Stimulated activated naive CD8-positive, alpha-beta T cell treated with anti-CD3 and anti-CD28 coated beads, Interleukin-15, Interleukin-2, amounts not matched to agents 100 U/mL and 50 U/mL, for 24 hours (primary cell): ENCODE data around the gene PLXNA2.

Source experiments
- ATAC-seq: fragments of 150-1000 bp; cut with Tn5 transposase; one replicate; pipeline ENCODE4 v1.10.0; 2021
- DNase-seq: peaks from one replicate; pipeline ENCODE4 v3.0.0; 2021

PLXNA2 gene

DNA sequence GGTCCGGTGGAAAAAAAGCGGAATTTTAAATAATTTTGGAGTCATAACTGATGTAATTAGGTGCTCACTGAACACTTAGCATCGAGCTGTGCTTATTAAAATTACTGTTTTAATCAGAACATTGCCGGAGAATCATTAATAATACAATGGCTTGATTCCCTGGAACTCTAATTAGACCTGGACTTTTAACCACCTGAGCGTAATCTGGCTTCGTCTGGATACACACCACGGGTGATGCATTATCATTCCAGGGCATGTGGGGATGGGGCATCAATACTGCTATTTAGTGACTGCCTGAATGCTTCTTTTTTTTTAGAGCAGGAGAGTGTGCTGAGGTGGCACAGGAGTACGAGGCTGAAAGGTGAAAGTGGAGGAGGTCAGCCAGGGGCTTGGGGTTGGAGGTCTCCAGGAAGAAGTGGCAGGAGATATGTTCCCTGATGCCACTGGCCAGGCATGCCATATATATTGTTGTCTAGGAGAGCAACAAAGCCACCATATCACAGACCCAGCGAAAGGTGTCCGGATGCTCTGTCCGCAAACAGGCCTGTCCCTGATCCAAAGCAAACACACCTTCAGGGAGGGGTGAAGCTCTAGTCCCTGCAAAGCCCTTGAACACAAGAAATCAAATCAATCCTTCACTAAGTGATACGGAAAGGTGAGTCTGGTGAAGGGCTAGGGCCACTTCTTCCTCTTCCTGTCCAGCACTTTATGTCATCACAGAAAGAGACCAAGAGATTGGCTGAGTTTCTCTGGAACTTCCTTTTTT is 125.2 kb downstream of the PLXNA2 start:
- ATAC-seq (no peak), DNase-seq (no peak)

DNA sequence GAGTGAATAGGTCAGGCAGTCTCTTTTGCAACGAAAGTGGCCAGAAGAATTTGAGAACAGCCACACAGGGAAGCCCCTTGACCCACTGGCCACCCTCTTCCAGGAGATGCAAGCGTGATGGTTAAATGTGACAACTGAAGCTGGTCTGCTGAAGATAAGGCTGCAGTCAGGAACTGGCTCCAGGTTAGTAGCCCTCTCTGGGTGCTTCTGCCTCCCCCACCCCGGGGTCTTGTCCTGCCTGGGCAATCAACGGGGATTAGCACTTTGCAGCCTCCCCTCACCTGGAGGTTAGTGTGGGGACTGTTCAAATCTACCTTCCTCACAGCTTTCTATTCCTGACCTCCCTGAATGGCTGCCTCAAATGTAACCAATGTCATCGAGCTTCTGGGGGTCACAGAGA is 125.9 kb downstream of the PLXNA2 start:
- ATAC-seq (no peak), DNase-seq (no peak)

GRCh38 chr1:208117826-208118225 is 126.4 kb downstream of the PLXNA2 start:
- ATAC-seq (no peak), DNase-seq (no peak)

GRCh38 chr1:208117409-208117808 is 126.8 kb downstream of the PLXNA2 start:
- ATAC-seq (no peak), DNase-seq (no peak)

GRCh38 chr1:208115924-208116640 is 128.1 kb downstream of the PLXNA2 start:
- ATAC-seq = no peak

DNA sequence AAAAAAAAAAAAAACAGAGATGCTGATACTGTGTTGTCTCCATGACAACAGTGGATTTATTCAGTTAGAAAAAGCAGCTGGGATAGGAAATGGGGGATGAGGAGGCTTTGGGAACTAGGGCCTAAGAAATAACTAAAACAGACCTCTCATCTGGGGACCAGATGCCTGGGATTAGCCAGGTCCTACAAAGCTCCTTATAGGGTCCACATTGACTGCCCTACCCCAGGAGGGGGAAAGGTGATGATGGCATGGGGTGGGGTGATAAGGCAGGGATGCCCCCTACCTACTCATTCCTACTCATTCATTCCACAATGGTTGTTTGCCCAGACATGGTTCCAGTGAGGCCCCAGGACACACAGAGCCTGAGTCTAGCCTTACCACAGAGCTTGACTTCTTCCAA is 131.2 kb downstream of the PLXNA2 start:
- DNase-seq (no peak), ATAC-seq (no peak)

More at GRCh38 chr1:208115924-208116640, 128.1 kb downstream of the PLXNA2 start:
- DNase-seq = no peak

DNA sequence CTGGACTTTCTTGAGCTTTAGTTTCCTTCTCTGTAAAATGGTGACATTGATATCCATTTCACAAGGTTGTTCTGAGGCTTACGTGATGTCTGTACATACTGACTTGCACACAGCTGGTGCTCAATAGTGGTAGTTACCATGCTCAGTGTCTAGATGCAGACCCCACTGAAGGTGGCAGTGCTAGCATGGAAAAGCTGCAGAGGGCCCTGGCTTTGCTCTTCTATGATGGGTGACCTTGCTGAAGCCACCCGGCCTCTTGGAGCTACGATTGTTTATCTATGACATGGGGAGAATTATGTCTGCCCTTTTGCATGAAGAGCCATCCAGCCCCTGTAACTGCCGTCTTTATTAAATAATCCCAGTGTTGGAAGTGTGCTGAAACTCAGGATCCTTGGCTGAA is 131.8 kb downstream of the PLXNA2 start:
- no peak for DNase-seq
- ATAC-seq = no peak

GRCh38 chr1:208111646-208112190 is 132.5 kb downstream of the PLXNA2 start:
- ATAC-seq (no peak), DNase-seq (no peak)

DNA sequence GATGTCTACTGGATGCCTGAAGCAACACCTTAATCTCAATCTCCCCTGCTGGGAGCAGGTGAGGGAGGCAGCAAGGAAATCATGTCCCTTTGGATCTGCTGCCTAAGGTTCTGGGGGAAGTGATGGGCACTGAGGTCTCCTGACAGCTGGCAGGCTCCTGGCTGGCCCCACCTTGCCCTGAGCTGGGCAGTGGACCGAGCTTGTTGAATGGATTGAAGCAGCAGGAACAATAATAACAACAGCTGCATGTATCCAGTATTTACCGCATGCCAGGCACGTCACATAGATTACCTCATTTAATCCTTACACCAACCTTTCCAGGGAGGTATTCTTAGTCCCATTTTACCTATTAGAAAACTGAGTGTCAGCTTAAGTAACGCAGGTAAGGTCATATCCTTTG is 133.9 kb downstream of the PLXNA2 start:
- no peak for ATAC-seq
- DNase-seq = no peak

GRCh38 chr1:208108646-208109330 is 135.4 kb downstream of the PLXNA2 start:
- DNase-seq = no peak

DNA sequence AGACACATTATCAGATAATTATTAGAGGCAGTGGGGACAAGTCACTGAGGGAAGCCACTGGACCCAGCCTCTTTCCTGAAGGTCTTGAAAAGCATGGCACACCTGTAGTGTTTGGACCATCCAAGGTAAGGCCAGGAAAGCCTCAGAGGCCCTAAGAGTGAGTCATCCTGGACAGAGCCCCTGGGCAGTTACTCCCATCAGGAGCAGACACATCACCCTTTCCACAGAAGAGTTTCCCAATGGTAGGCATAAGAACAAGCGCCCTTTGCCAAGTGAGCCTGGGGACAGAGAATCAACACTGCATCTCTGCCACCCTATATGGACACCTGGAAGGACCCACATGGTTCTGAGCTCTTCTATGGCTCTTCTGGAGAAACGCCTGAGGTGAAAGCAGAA is 136.0 kb downstream of the PLXNA2 start:
- DNase-seq = no peak

More at GRCh38 chr1:208108646-208109330, 135.4 kb downstream of the PLXNA2 start:
- no peak for ATAC-seq

DNA sequence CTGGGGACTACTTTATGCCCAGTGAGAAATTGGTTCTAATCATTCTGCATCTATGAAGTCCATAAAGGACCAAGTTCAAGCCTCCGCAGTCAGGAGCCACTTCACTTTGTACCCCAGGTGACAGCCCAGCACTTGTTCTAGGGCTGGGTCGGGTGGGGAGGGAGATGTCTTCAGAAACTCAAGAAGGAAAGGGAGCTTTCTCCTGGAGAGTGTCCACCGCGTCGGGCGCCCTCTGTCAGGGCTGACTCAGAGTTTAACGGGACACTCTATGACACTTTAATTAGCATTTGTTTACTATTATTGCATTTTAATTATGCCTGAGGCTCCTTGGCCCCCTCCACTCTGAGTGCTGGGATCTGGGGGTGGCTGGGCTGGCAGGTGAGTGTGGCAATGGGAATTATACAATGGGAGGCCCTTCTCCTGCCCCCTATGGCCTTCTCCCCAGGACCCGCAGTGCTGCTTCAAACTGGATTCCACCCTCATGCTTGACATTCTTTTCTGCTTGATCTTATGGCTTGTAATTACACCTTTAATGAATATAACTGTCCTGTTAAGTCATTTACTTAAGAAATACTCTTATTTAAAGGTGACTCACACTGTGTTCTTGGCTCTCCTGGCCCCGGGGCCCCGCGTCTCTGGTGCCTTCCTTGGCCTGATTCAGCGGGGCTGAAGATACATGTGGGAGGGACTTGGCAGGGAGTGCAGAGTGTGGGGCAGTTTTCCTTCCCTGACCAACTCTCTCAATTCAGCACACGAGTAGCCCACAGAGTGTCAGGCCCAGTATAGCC is 136.6 kb downstream of the PLXNA2 start:
- DNase-seq = no peak
- ATAC-seq = no peak

More for the DNA sequence above, 136.0 kb downstream of the PLXNA2 start:
- no peak for ATAC-seq

GRCh38 chr1:208106218-208106617 is 138.0 kb downstream of the PLXNA2 start:
- ATAC-seq = no peak
- no peak for DNase-seq

GRCh38 chr1:208105756-208106155 is 138.4 kb downstream of the PLXNA2 start:
- ATAC-seq = no peak
- no peak for DNase-seq

DNA sequence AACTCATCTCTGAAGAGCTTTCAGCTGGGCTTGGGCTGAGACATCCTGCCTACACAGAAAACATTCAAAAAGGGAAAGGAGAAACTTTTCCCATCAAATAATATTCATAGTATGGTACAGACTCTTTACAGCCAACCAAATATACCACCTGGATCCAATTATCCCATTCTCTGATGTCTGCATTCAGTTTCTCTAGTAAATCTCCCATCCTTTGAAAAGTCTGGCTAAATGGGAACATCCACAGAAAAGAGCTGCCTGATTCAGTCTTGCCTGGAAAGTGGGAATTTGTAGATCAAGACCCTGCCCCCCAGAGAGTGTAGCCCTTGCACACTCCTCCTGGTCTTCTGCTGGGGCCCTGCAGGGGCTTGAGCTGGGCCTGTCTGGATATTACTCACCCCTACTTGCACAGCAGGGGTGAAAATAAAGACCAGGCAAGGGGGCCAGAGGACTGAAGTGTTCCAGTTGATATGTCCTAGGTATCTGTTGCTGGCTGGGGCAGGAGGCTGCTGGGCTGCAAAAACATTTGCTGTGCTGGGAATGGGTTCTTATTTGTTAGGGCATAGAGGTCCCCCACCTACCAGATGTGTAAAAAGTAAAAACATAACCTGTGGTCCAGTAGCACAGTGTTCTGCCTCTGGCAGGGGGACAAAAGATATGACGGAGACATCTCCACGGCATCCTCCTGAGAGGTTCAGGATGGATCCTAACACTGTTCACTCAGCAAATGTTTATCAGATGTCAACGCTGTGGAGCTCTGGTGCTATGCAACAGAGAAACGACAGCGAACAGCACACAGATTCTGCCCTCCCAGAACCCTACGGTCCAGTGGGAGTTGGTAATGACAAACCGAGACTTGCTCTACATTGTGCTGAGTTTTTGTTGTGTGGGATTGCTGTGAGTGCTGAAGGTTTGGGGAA is 140.3 kb downstream of the PLXNA2 start:
- ATAC-seq (no peak), DNase-seq (no peak)

DNA sequence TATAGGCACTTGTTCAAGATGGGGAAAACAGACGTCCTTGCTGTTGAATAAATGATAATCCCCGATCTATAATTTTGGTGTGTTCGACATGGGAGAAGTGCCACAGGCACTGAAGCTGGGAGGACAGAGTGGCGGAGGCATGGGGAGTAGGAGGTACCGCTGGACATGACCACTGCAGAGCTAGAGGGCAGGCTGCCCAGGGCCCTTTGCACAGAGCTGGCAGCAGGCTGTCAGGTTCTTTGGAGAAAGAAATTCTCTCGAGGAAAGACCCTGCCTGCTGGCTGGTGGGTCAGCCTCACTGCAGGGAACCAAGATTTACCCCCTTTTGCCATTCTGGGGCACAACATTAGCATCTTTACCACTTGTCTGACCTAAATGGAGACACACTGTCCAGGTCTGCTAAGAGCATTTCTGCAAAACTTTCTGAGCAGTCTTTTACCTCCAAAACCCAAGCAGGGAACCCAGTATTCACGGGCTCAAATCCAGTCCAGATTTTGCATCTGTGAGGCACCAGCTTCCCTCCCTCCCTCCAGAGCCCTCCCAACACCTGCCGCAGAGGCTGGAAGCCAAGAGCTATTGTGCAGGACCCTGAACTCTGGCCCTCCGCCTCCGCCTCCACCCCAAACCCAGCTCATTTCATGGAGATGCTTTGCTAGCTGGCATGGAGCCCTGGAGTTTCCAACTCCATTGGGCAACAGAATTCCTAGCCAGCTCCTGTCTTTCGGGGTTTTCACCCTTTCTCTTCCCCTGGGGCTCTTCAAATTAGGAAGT is 142.3 kb downstream of the PLXNA2 start:
- ATAC-seq = no peak
- DNase-seq = no peak

- ATAC-seq (no peak), DNase-seq (no peak)
Measured at GRCh38 chr1:208100906-208101305, 143.3 kb downstream of the PLXNA2 start.

- DNase-seq (no peak), ATAC-seq (no peak)
Measured at GRCh38 chr1:208100106-208100505, 144.1 kb downstream of the PLXNA2 start.

GRCh38 chr1:208098773-208099172 is 145.4 kb downstream of the PLXNA2 start:
- ATAC-seq (no peak), DNase-seq (no peak)
